ENCODE measurements around the gene STPG4. TPM values are rescaled to one million over a fixed set of nuclear protein-coding genes. Genes with fewer than 3 reads are reported as not detected.

The STPG4 gene
- total and polyA plus RNA-seq, 4 donors, result 0.06 to 1.0 (median 0.20) TPM

DNA sequence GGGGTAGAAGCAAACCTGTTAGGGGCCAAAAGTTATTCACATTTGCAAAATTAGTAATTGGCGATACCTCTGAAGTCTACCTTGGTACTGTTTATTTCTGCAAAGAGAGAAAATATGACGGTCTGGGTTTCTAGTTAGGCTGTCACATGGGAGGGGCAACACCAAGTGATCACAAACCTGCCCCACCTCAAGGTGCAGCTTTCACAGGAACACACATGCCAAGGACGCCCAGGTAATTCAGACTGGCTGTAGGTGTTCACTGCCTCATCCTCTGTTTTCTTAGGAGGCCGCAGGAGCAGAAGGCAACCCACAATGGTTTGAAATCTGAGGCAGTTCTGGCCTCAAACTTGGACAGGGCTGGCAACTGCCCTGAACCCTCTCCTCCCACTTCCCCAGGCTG is 56.2 kb downstream of the STPG4 start:
- ATAC-seq (ENCODE audit: insufficient read depth, low FRiP score), result no peak
- WGBS, 2 donors, result 91 to 94% methylated on average over 4 of the region's 4 CpGs
- Histone ChIP-seq H3K9ac (ENCODE audit: insufficient read depth in 1 of 2, low read length in 2 of 2) (no peak overlapping the region), H3K27me3 (ENCODE audit: control insufficient read depth in 3 of 3, insufficient read depth in 3 of 3, low read length in 2 of 3) (no peaks in the 10 kb centered on the region), H3K36me3 (ENCODE audit: control insufficient read depth in 4 of 4, insufficient read depth in 4 of 4, low read length in 4 of 4) (no peaks in the 10 kb centered on the region), H3K4me1 (ENCODE audit: control insufficient read depth in 5 of 5, insufficient read depth in 5 of 5, low read length in 5 of 5) (peaks cover 0 to 2% (median 0%) of the 10 kb centered on the region in 5 donors), H3K9me3 (ENCODE audit: control insufficient read depth in 4 of 4, insufficient read depth in 3 of 4, low read length in 3 of 4) (no peaks in the 10 kb centered on the region), H3K27ac (ENCODE audit: low read depth in 1 of 2, low read length in 1 of 2) (no peak overlapping the region), H3K4me3 (no peak overlapping the region)
- DNase-seq, result no peak
- TF ChIP-seq, protein P1, sequence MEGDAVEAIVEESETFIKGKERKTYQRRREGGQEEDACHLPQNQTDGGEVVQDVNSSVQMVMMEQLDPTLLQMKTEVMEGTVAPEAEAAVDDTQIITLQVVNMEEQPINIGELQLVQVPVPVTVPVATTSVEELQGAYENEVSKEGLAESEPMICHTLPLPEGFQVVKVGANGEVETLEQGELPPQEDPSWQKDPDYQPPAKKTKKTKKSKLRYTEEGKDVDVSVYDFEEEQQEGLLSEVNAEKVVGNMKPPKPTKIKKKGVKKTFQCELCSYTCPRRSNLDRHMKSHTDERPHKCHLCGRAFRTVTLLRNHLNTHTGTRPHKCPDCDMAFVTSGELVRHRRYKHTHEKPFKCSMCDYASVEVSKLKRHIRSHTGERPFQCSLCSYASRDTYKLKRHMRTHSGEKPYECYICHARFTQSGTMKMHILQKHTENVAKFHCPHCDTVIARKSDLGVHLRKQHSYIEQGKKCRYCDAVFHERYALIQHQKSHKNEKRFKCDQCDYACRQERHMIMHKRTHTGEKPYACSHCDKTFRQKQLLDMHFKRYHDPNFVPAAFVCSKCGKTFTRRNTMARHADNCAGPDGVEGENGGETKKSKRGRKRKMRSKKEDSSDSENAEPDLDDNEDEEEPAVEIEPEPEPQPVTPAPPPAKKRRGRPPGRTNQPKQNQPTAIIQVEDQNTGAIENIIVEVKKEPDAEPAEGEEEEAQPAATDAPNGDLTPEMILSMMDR (IDR thresholded peaks at IDR 0.05; ENCODE audit: control extremely low read depth, extremely low read depth), result no peak

DNA sequence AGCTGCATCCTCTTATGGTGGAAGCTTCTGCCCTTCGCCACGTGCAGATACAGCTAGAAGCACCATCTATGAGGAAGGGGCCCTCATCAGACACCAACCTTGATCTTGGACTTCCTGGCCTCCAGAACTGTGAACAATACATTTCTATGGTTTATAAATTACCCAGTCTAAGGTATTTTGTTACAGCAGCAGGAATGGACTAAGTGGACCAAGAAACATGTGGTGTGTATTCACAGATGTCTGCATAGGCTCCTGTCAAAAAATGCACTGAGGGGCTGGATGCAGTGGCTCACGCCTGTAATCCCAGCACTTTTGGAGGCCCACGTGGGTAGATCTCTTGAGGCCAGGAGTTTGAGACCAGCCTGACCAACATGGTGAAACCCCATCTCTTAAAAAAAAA is 57.5 kb downstream of the STPG4 start:
- H3K4me1 ChIP-seq (ENCODE audit: control insufficient read depth in 5 of 5, insufficient read depth in 5 of 5, low read length in 5 of 5), result peaks cover 0 to 2% (median 0%) of the 10 kb centered on the region in 5 donors
- TF ChIP-seq, protein P1 (IDR thresholded peaks at IDR 0.05; ENCODE audit: control extremely low read depth, extremely low read depth), result no peak
- ATAC-seq (ENCODE audit: insufficient read depth, low FRiP score), result no peak
- no peaks in the 10 kb centered on the region for H3K27me3 ChIP-seq (ENCODE audit: control insufficient read depth in 3 of 3, insufficient read depth in 3 of 3, low read length in 2 of 3)
- 79 to 82% methylated on average over 4 of the region's 4 CpGs for WGBS, 2 donors
- H3K36me3 ChIP-seq (ENCODE audit: control insufficient read depth in 4 of 4, insufficient read depth in 4 of 4, low read length in 4 of 4), result no peaks in the 10 kb centered on the region
- no peak overlapping the region for H3K4me3 ChIP-seq
- DNase-seq, result no peak
- H3K9me3 ChIP-seq (ENCODE audit: control insufficient read depth in 4 of 4, insufficient read depth in 3 of 4, low read length in 3 of 4), result no peaks in the 10 kb centered on the region
- no peak overlapping the region for H3K9ac ChIP-seq (ENCODE audit: insufficient read depth in 1 of 2, low read length in 2 of 2)
- H3K27ac ChIP-seq (ENCODE audit: low read depth in 1 of 2, low read length in 1 of 2), result no peak overlapping the region

DNA sequence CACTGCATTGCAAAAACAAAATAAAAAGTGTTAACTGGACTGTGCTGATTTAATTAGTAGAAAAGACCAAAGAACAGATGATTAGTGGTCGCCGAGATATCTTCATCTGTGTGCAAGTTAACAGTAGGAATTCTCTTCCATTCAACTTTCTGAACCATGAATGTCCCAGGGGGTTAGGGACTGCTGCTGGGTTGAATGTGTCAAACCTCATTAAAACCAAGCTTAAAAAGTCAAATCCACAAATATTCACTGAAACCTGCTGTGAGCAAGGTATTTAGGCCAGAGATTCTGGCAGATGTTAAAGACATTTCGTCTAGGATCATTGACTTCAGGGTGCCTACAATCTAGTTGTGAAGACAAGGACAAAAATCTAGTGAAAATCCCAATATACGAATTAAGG is 58.7 kb downstream of the STPG4 start:
- TF ChIP-seq, protein P1 (IDR thresholded peaks at IDR 0.05; ENCODE audit: control extremely low read depth, extremely low read depth), result no peak
- DNase-seq (no peak), ATAC-seq (ENCODE audit: insufficient read depth, low FRiP score) (no peak)
- no peak overlapping the region for H3K4me3 ChIP-seq
- H3K9ac ChIP-seq (ENCODE audit: insufficient read depth in 1 of 2, low read length in 2 of 2), result no peak overlapping the region
- H3K36me3 ChIP-seq (ENCODE audit: control insufficient read depth in 4 of 4, insufficient read depth in 4 of 4, low read length in 4 of 4), result no peaks in the 10 kb centered on the region
- no peaks in the 10 kb centered on the region for H3K27me3 ChIP-seq (ENCODE audit: control insufficient read depth in 3 of 3, insufficient read depth in 3 of 3, low read length in 2 of 3)
- H3K4me1 ChIP-seq (ENCODE audit: control insufficient read depth in 5 of 5, insufficient read depth in 5 of 5, low read length in 5 of 5), result peaks cover 0 to 4% (median 2%) of the 10 kb centered on the region in 5 donors
- WGBS, 2 donors, result 96% methylated on average over 4 of the region's 4 CpGs
- H3K9me3 ChIP-seq (ENCODE audit: control insufficient read depth in 4 of 4, insufficient read depth in 3 of 4, low read length in 3 of 4), result no peaks in the 10 kb centered on the region
- H3K27ac ChIP-seq (ENCODE audit: low read depth in 1 of 2, low read length in 1 of 2), result no peak overlapping the region

DNA sequence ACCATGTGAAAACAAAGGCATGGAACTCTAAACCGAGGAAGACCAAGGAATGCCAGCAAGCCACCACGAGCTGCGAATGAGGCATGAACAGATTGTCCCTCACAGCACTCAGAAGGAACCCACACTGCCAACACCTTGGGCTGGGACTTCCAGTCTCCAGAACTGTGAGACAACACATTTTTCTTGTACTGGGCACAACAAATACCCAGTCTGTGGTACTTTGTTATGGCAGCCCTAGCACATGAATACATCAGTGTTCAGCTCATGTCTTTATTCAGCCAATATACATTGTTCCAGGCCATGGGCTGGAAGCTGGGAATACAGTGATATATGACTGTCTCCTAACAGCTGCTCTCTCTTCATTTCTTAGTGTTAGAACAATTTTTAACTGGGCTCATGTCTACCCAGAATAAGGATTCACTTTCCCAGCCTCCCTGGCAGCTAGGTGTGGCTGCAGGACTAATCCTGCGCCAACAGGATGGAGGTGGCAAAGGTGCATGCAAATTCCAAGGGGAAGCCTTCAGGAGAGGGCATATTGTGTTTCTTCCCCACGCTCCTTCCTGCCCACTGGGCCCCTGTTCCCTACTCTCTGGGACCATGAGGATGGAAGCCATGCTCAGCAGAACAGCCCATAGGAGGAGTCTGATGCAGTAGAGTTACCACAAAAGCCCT is 59.6 kb downstream of the STPG4 start:
- no peak for DNase-seq
- Histone ChIP-seq H3K4me3 (no peak overlapping the region), H3K27ac (ENCODE audit: low read depth in 1 of 2, low read length in 1 of 2) (no peak overlapping the region), H3K4me1 (ENCODE audit: control insufficient read depth in 5 of 5, insufficient read depth in 5 of 5, low read length in 5 of 5) (peaks cover 0 to 13% (median 2%) of the 10 kb centered on the region in 5 donors), H3K9ac (ENCODE audit: insufficient read depth in 1 of 2, low read length in 2 of 2) (no peak overlapping the region), H3K36me3 (ENCODE audit: control insufficient read depth in 4 of 4, insufficient read depth in 4 of 4, low read length in 4 of 4) (no peaks in the 10 kb centered on the region), H3K9me3 (ENCODE audit: control insufficient read depth in 4 of 4, insufficient read depth in 3 of 4, low read length in 3 of 4) (no peaks in the 10 kb centered on the region), H3K27me3 (ENCODE audit: control insufficient read depth in 3 of 3, insufficient read depth in 3 of 3, low read length in 2 of 3) (no peaks in the 10 kb centered on the region)
- ATAC-seq (ENCODE audit: insufficient read depth, low FRiP score), result no peak
- WGBS, 2 donors, result 92 to 96% methylated on average over 5 of the region's 5 CpGs
- TF ChIP-seq, protein P1 (IDR thresholded peaks at IDR 0.05; ENCODE audit: control extremely low read depth, extremely low read depth), result no peak

Measured in lung (tissue), 12 donors.